Esophagus squamous epithelium (tissue), 4 donors: ENCODE data around the gene MFAP4.

ENCODE experiments used
- POLR2A ChIP-seq, 4 donors: fragments of 450-650 bp; IDR thresholded peaks; one replicate each; pipeline ENCODE4 v1.6.1; 2017; ENCODE audit warnings: antibody characterized with exemption in 4 of 4, mild to moderate bottlenecking in 4 of 4, moderate library complexity in 3 of 4
- TF ChIP-seq, protein P1 (sequence below), 6 experiments: fragments of 450-650 bp in 4 of 6; fragments of 200-600 bp in 2 of 6; sonication (generic) in 2 of 6; IDR thresholded peaks; one replicate each; pipeline ENCODE4 v1.5.1; 2016 to 2019; ENCODE audit warnings: antibody characterized with exemption in 6 of 6, mild to moderate bottlenecking in 4 of 6, moderate library complexity in 4 of 6

DNA sequence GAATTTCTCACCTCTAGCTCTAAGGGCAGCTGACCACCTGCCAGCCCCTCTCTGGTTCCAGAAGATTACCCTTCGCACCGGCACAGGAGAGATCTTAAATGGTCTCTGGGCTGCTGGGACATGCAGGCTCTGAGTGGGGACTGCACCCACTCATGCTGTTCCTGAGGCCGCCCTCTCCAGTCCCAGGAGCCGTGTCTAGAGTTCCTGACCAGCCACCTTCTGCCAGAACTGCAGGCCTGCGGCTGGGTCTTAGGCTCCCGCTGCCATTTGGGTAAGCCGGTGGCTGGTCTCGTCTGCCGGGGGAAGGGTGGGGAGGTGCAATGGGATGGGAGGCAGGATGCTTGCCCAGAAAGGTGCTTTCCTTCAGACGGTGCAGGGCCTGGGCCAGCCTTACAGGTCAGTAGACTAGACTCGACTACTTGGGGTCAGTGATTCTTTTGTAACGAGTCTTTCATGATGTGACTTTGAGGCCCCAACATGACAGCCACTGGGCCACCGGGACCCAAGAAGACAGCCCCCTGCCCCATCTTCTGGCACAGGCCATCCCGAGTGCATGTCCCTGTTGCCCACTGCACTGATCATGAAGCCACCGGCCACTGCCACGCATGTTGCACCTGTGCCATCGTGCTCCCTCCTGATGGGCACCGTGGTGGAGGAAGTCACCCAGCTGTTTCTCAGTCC, 50.9 kb downstream of the MFAP4 start:
- TF ChIP-seq, protein P1, sequence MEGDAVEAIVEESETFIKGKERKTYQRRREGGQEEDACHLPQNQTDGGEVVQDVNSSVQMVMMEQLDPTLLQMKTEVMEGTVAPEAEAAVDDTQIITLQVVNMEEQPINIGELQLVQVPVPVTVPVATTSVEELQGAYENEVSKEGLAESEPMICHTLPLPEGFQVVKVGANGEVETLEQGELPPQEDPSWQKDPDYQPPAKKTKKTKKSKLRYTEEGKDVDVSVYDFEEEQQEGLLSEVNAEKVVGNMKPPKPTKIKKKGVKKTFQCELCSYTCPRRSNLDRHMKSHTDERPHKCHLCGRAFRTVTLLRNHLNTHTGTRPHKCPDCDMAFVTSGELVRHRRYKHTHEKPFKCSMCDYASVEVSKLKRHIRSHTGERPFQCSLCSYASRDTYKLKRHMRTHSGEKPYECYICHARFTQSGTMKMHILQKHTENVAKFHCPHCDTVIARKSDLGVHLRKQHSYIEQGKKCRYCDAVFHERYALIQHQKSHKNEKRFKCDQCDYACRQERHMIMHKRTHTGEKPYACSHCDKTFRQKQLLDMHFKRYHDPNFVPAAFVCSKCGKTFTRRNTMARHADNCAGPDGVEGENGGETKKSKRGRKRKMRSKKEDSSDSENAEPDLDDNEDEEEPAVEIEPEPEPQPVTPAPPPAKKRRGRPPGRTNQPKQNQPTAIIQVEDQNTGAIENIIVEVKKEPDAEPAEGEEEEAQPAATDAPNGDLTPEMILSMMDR (IDR thresholded peaks at IDR 0.05), result no peak
- TF ChIP-seq POLR2A (IDR thresholded peaks at IDR 0.05), result no peak
